NB4 (cell line): ENCODE measurements around the gene HMG20A.

Experiments used
- DNase-seq: peaks from one replicate; pipeline ENCODE4 v3.0.0; 2010; ENCODE audit warnings: low read depth
- H3K4me3 ChIP-seq: one replicate; pipeline ENCODE4 v1.5.1; 2011; ENCODE audit warnings: mild to moderate bottlenecking, low read depth, low read length, moderate library complexity
- MYC ChIP-seq: IDR thresholded peaks from 2 replicates; pipeline ENCODE4 v1.6.1; 2011; ENCODE audit warnings: low read depth, low read length
- POLR2A ChIP-seq: IDR thresholded peaks from 2 replicates; pipeline ENCODE4 v1.6.1; 2011; ENCODE audit warnings: mild to moderate bottlenecking; ENCODE audit not compliant: insufficient read length; ENCODE audit errors: extremely low read depth
- TF ChIP-seq, protein P1 (sequence below): IDR thresholded peaks from one replicate; pipeline ENCODE4 v1.5.1; 2012; ENCODE audit warnings: low read depth, low read length
- TF ChIP-seq, protein P2 (sequence below): IDR thresholded peaks from 2 replicates; pipeline ENCODE4 v1.6.1; 2011; ENCODE audit warnings: low read depth, low read length

HMG20A gene

DNA sequence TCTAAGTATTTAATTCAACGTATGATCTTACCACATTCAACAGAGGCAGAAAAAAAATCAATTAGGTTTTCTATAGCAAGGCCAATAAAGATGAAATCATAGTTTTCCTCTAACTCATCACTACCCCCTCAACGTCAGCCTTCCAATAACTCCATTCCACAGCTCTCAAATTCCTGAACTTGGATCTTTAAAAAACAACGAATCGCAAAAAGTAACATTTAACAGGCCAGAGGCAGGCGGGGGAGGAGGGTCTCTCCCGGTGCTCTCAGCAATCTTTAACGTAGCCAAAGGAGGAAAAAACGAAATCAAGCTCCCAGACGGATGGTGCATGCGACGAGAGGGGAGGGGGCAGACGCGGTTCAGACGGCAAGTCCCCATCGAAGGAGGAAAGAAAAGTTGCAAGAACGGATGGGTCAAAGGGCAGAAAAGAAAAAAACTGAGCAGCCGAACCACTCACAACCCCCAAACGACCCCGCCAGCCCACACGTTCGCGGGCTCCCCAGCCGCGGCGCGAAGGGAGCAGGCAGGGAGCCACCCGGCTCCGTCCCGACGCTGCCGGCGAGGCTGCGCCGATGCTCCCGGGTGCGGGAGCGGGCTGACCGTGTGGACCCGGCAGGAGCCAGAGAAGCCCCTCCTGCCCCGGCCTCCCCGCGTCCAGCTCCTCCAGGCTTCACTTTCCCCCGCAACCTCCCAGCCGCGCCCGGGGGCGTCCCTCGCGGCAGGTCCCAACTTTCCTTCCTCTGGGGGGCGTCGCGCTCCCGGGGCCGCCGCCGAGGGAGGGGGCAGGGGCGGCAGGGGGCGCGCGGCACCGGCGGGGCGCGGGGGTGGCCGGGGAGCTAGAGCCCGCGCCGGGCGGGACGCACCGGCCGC, 1.5 kb upstream of the HMG20A start:
- TF ChIP-seq POLR2A (no peak), MYC (no peak)
- TF ChIP-seq, protein P1, sequence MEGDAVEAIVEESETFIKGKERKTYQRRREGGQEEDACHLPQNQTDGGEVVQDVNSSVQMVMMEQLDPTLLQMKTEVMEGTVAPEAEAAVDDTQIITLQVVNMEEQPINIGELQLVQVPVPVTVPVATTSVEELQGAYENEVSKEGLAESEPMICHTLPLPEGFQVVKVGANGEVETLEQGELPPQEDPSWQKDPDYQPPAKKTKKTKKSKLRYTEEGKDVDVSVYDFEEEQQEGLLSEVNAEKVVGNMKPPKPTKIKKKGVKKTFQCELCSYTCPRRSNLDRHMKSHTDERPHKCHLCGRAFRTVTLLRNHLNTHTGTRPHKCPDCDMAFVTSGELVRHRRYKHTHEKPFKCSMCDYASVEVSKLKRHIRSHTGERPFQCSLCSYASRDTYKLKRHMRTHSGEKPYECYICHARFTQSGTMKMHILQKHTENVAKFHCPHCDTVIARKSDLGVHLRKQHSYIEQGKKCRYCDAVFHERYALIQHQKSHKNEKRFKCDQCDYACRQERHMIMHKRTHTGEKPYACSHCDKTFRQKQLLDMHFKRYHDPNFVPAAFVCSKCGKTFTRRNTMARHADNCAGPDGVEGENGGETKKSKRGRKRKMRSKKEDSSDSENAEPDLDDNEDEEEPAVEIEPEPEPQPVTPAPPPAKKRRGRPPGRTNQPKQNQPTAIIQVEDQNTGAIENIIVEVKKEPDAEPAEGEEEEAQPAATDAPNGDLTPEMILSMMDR: peak; percentile 15
- TF ChIP-seq, protein P2, sequence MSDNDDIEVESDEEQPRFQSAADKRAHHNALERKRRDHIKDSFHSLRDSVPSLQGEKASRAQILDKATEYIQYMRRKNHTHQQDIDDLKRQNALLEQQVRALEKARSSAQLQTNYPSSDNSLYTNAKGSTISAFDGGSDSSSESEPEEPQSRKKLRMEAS: peak; percentile 36; the same call in 1 of the 2 replicates
- peak; percentile 62 for DNase-seq
- H3K4me3 ChIP-seq: peak overlapping the region; percentile 75

DNA sequence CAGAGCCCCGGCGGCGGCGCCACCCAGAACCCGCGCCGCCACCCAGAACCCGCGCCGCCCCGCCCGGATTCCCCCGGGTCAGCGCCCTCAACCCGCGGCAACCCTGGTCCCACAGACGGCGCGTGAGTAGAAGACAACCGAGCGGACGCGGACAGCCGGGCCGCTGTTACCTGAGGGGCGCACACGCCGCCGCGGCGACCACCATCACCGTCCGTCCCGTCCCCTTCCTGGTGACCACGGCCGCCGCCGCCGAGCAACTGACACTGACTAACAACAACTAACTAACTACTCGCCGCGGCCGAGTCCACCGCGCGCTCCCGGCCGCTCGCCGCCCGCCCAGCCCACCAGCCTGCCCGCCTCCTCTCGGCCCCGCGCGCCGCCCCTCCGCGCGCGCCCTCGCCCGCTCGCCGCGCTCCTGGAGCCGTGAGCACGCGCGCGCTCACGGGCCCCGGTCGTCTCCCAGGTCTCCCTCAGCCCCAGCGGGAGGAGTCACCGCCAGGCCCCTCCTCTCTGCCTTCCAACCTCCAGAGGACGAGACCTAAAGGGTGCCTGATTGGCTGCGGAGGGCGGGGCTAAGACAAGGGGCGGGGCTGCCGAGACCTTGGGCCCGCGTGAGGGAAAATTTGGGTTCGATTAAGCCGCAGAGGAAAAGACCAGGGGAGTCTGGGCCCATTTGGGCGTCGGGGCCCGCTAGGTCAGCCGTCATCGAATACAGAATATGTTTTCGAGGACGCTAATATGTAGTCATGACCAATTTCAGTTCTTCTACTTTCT, 665 bp upstream of the HMG20A start, which contains the start of gene PEAK1:
TSS of gene PEAK1 (minus strand) at position 269 of the 774 bp plus-strand sequence. CDS start 238,178 bp downstream, outside the sequence.
- DNase-seq: peak; percentile 99
- TF ChIP-seq POLR2A: peak; percentile 60
- TF ChIP-seq MYC: 0 out of 2 replicates have a peak, but pooled peaks have one; percentile 12
- TF ChIP-seq, protein P2: no peak
- H3K4me3 ChIP-seq: peak within 1 kb of the TSS; percentile 91

DNA sequence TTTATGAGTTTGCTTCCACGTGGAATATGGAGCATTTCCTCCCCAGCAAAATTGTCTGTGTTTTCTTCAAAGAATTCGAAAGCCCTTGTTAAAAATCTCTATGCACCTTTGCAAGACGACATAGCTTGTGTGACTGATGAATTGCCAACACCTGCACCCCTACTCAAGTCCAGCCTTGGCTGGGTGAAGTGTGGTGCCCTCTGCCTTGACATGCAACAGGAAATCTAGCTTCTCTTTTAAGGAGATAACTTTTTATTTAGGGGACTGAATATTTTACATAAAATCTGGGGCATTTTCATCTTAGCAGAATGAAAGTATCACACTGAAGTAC, 647 bp downstream of the HMG20A start:
- TF ChIP-seq, protein P1: no peak
- no peak for TF ChIP-seq POLR2A
- TF ChIP-seq, protein P2: no peak
- no peak for TF ChIP-seq MYC
- H3K4me3 ChIP-seq: peak overlapping the region; percentile 91
- peak; percentile 57 for DNase-seq

DNA sequence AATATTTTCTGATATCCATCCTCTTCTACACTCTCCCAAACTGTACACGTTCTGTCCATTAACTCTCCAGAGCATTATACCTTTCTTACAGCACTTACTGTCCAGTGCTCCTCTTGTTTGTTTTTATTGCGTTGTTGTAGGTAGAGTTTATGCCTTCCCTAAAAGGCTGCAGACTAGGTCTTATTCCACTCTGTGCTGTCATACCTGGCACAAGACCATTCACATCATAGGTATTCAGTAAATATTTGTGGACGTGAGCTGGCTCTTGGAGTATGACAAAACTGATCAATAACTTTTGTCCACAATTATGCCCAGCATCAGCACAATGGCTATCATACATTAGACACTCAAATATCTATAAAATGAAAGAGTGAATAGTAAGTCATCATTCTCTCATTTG, 4.4 kb downstream of the HMG20A start:
- H3K4me3 ChIP-seq: no peak overlapping the region
- no peak for DNase-seq
- TF ChIP-seq, protein P1: no peak
- TF ChIP-seq POLR2A (no peak), MYC (no peak)
- TF ChIP-seq, protein P2: no peak

DNA sequence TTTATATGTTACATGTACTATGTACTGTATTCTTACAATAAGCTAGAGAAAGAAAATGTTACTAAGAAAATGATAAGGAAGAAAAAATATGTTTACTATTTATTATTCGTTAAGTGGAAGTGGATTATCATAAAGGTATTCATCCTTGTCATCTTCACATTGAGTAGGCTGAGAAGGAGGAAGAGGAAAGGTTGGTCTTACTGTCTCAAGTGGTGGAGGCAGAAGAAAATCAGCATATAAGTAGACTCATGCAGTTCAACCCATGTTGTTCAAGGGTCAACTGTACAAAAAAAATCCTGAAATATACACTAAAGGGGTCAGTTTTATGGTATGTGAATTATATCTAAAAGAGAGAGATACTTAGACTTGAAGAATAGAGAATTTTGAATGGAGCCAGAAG, 5.7 kb downstream of the HMG20A start:
- H3K4me3 ChIP-seq: no peak overlapping the region
- DNase-seq: no peak
- TF ChIP-seq, protein P1: no peak
- TF ChIP-seq MYC (no peak), POLR2A (no peak)
- TF ChIP-seq, protein P2: no peak

DNA sequence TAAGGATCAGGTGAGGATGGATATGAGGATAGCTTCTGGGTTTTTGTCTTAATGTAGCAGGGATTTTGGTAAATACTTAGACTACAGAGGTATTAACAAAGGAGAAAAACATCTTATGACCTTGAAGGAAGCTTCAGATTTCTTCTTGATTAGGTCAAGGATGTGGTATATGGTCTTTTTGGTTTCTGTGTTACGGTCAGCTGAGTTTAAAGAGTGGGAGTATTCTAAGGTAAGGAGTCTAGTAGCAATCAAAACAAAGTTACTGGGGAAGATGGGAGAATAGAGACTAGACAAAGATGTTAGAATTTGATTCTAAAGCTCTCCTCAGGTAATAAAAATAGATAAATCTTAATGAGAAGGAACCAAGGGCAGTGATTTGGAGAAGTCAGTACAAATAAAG, 6.2 kb downstream of the HMG20A start:
- no peak for DNase-seq
- no peak for TF ChIP-seq MYC
- no peak overlapping the region for H3K4me3 ChIP-seq
